ENCODE results near the gene BFSP1. TPM values are rescaled to one million over a fixed set of nuclear protein-coding genes. Genes with fewer than 3 reads are reported as not detected.

Gene BFSP1
- total and polyA plus RNA-seq, 7 donors, result 0.51 to 3.6 (median 1.2) TPM; not detected in 1

DNA sequence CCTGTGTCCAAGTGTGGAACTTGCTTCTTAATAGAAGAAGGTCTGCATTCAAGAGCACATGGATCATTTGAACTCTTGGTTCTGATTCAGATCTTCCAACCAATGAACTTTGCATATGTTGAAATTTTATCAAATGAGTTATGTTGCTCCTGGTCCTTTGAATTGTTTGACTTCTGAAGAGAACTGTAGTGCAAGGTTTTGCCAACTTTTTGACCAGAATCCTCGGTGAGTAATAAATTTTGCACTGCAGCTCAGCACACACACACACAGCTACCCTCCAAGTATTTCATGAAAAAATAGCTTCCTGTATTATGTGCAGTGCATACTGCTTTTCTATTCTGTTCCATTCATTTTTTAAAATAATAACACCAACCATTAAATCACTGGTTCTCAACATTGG is 67.5 kb downstream of the BFSP1 start:
- Histone ChIP-seq H3K27me3 (no peaks in the 10 kb centered on the region), H3K4me1 (no peaks in the 10 kb centered on the region), H3K27ac (no peak overlapping the region), H3K36me3 (no peaks in the 10 kb centered on the region), H3K4me3 (no peak overlapping the region), H3K9me3 (no peaks in the 10 kb centered on the region)
- DNase-seq, result no peak
- intact Hi-C loops (cut with DNase I), result no loop called here
- WGBS, 2 donors, result 46 to 65% methylated on average over 1 of the region's 1 CpG
- TF ChIP-seq CTCF (IDR thresholded peaks at IDR 0.05) (no peak), POLR2A (IDR thresholded peaks at IDR 0.05) (no peak), POLR2AphosphoS5 (IDR thresholded peaks at IDR 0.05) (no peak), EP300 (IDR thresholded peaks at IDR 0.05) (no peak)

DNA sequence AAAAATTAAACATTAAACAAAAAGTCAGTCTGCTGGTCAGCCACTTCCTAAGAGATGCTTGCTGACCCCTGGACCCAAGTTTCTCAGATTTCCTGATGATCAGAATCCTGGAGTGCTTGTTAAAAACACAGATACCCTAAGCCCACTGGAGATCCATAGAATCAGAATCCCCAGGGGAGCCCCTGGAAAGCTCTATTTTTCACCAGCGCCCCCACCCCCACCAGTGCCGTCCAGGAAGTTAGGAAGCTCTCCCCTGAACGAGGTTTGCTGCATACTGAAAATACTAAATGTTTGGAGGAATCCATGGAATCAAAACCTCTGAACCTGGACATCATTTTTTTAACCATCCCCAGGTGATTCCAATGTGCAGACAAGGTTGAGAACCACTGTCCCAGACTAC is 69.2 kb downstream of the BFSP1 start:
- no peak for TF ChIP-seq CTCF (IDR thresholded peaks at IDR 0.05)
- TF ChIP-seq POLR2A (IDR thresholded peaks at IDR 0.05), result no peak
- TF ChIP-seq EP300 (IDR thresholded peaks at IDR 0.05), result no peak
- TF ChIP-seq POLR2AphosphoS5 (IDR thresholded peaks at IDR 0.05), result no peak
- Histone ChIP-seq H3K4me1 (no peaks in the 10 kb centered on the region), H3K27me3 (peaks cover 0 to 4% (median 0%) of the 10 kb centered on the region in 3 donors), H3K9me3 (no peaks in the 10 kb centered on the region), H3K36me3 (no peaks in the 10 kb centered on the region), H3K4me3 (no peak overlapping the region), H3K27ac (no peak overlapping the region)
- DNase-seq, result no peak
- WGBS, 2 donors, result 69 to 77% methylated on average over 3 of the region's 3 CpGs
- intact Hi-C loops (cut with DNase I), result no loop called here

DNA sequence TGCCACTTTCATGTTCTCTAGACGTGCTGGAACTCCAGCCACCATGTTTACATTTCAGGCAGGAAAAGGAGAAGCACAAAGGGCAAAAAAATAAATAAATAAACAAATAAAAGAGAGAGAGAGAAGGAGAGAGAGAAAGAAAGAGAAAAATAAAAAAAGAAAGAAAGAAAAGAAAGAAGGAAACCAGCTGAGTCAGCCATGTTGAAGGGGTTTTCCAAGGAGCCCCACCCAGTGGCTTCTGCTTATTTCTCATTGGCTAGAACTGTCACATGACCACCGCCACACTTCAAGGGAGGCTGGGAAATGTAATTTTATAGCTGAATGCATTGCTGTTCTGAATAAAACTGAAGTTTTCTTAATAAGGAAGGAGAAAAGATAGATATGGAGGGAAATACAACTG is 71.1 kb downstream of the BFSP1 start:
- H3K36me3 ChIP-seq, result no peaks in the 10 kb centered on the region
- H3K4me1 ChIP-seq, result no peaks in the 10 kb centered on the region
- 59 to 80% methylated on average over 2 of the region's 2 CpGs for WGBS, 2 donors
- peaks cover 0 to 5% (median 0%) of the 10 kb centered on the region in 3 donors for H3K27me3 ChIP-seq
- TF ChIP-seq POLR2AphosphoS5 (IDR thresholded peaks at IDR 0.05), result no peak
- TF ChIP-seq EP300 (IDR thresholded peaks at IDR 0.05), result no peak
- no peak for TF ChIP-seq CTCF (IDR thresholded peaks at IDR 0.05)
- TF ChIP-seq POLR2A (IDR thresholded peaks at IDR 0.05), result no peak
- no peak for DNase-seq
- no peak overlapping the region for H3K4me3 ChIP-seq
- intact Hi-C loops (cut with DNase I), result no loop called here
- H3K9me3 ChIP-seq, result no peaks in the 10 kb centered on the region
- no peak overlapping the region for H3K27ac ChIP-seq

GRCh38 chr20:17457588-17458190 is 73.5 kb downstream of the BFSP1 start:
- DNase-seq, result no peak
- 83 to 92% methylated on average over 6 of the region's 6 CpGs for WGBS, 2 donors
- no peaks in the 10 kb centered on the region for H3K9me3 ChIP-seq
- H3K4me3 ChIP-seq, result no peak overlapping the region
- intact Hi-C loops (cut with DNase I), result no loop called here
- no peak overlapping the region for H3K27ac ChIP-seq
- peaks cover 0 to 7% (median 0%) of the 10 kb centered on the region in 3 donors for H3K27me3 ChIP-seq
- TF ChIP-seq POLR2AphosphoS5 (IDR thresholded peaks at IDR 0.05), result no peak
- H3K4me1 ChIP-seq, result no peaks in the 10 kb centered on the region
- H3K36me3 ChIP-seq, result no peaks in the 10 kb centered on the region

GRCh38 chr20:17457079-17457478 is 74.1 kb downstream of the BFSP1 start:
- DNase-seq, result no peak
- intact Hi-C loops (cut with DNase I), result no loop called here
- 88 to 89% methylated on average over 1 of the region's 1 CpG for WGBS, 2 donors
- Histone ChIP-seq H3K4me3 (no peak overlapping the region), H3K27ac (no peak overlapping the region), H3K9me3 (no peaks in the 10 kb centered on the region), H3K27me3 (peaks cover 0 to 7% (median 0%) of the 10 kb centered on the region in 3 donors), H3K4me1 (no peaks in the 10 kb centered on the region), H3K36me3 (no peaks in the 10 kb centered on the region)
- TF ChIP-seq POLR2A (IDR thresholded peaks at IDR 0.05), result no peak
- no peak for TF ChIP-seq EP300 (IDR thresholded peaks at IDR 0.05)

GRCh38 chr20:17456279-17456678 is 74.9 kb downstream of the BFSP1 start:
- intact Hi-C loops (cut with DNase I), result no loop called here

More at GRCh38 chr20:17456279-17456678, 74.9 kb downstream of the BFSP1 start:
- no peaks in the 10 kb centered on the region for H3K36me3 ChIP-seq
- no peaks in the 10 kb centered on the region for H3K4me1 ChIP-seq
- no peak overlapping the region for H3K27ac ChIP-seq
- no peak for DNase-seq
- no peaks in the 10 kb centered on the region for H3K9me3 ChIP-seq
- H3K4me3 ChIP-seq, result no peak overlapping the region
- no peak for TF ChIP-seq POLR2AphosphoS5 (IDR thresholded peaks at IDR 0.05)
- no peak for TF ChIP-seq POLR2A (IDR thresholded peaks at IDR 0.05)
- no peak for TF ChIP-seq EP300 (IDR thresholded peaks at IDR 0.05)
- TF ChIP-seq CTCF (IDR thresholded peaks at IDR 0.05), result no peak
- WGBS, 2 donors, result 80 to 86% methylated on average over 8 of the region's 8 CpGs
- H3K27me3 ChIP-seq, result peaks cover 0 to 7% (median 0%) of the 10 kb centered on the region in 3 donors

Measured in sigmoid colon (tissue), 7 donors.